Activated T-cell treated with anti-CD3 and anti-CD28 coated beads, Interleukin-2, amount 50 U/mL, for 48 hours (primary cell): ENCODE measurements around the gene SCGB1C1.
A peak's percentile ranks its signal among the peaks of the same experiment; 100 is the strongest.

Experiments used
- DNase-seq, 2 experiments: peaks; one replicate each; pipeline ENCODE4 v3.0.0-alpha.2; 2020

The SCGB1C1 gene

DNA sequence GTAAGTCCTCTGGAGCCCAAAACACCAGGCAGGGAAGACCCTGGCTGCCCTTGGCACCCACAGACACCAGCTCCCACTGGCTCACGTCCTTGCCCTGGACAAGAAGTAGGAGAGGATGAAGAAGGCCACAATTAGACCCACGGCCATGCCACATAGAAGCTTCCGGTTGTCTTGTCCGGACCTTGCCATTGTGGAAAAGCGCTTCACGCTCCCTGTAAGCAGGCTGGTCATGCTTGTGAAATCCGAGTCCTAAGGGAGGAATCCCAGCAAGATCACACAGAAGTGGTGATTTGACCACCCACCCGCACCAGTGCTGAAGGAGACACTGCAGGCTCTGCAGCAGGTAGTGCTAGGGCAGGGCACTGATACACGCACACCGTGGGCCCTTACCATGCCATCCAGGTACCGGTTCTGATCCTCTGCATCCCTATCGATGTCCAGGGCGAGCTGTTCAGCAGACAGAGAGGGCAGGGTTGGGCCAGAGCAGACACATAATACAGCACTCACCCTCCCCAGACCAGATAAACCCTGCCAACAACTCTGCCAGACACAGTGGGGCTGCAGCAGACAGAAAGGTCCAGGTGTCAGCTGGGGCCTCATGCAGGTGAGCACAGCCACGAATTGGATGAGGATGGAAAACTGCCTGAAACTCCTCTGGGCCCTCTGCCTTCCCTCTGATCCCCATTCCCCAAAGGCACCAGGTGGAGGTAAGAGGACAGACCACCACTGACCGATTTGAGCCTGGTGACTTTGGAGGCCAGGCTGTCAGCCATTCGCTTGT, 12.5 kb downstream of the SCGB1C1 start:
- DNase-seq, result peak; percentile 9 to 15

DNA sequence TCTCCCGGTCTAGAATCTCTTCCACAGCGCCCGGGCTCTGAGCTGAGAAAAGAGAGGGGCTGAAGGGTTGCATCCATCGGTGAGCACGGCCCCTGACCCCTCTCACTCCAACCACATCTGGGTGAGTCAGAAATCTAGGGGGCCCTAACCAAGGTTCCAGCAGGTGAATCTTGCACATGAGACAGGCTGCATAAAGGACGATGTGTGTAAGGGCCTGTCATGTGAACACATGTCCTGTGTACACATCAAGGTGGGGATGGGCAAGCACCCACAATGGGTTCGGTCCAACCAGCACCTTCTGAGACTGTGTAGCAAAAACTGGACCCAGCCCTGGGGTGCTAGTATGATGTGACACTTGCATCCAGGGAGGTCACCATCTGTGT, 13.1 kb downstream of the SCGB1C1 start:
- DNase-seq, result peak; percentile 21 to 24

DNA sequence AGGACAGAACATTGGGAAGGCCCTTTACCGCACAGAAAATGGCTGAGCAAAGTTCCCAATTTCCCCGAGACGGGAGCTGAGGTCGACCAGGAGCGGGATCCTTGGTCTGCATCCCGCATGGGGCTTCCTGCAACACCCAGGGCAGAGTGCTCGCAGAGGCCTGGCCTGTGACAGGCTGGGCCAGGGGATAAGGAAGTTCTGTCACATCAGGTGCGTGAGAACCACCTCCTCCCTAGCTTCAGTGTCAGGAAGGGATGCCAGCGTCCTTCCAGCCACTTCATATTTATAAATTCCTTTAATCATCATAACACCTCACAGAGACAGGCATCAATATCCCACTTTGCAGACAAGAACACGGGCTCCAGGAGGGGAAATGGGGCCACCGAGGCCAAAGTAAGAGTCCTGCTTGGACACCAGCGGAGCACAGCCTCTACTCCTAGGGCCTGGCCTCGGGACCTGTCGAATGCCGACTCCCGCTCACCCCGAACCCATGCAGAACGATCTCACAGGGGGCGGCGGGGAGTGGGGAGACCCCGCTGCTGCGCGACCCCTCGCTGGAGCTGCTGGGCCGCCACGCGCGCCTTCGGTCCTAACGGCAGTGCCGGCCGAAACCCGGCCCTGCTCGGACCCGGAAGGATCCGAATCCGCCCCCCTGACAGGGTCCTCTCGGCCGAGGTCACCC, 13.8 kb downstream of the SCGB1C1 start:
- DNase-seq, result peak in 1 of 2 experiments; percentile 44

DNA sequence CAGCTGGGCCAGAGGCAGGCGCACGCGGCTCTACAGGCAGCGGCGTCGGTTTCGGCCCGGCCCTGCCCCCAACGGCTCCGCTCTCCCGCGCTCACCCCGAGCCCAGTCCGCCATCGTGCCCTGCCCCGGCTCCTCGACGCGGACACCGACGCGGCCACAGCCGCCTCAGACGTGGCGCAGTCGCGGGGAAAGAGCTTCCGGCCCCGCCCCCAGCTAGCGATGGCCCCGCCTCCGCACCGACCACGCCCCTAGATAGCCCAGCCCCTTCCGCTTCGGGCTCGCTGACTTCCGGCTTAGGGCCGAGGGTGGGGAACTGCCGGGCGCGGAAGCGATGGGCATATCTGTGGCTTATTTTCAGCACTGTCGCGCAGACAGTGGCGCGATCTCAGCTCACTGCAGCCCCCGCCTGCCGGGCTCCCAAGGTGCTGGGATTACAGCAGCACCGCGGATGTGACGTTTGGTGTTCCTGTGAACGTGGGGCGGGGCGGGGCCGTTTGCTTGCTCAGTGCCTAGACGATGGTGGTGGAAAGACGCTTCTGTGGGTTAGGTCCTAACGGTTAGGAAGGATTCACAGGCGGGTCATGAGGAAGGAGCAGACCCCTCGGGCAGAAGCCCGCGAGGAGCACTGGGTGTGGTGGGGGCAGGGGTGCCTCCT, 14.5 kb downstream of the SCGB1C1 start, which contains the start of the genes BET1L and RIC8A:
BET1L (minus strand) TSS at position 192 of the 655 bp plus-strand sequence; CDS start at position 114, 78 bp downstream.
RIC8A (plus strand) TSS at position 501 of the 655 bp plus-strand sequence. CDS start 1,147 bp downstream, outside the sequence.
- peak; percentile 99 for DNase-seq

DNA sequence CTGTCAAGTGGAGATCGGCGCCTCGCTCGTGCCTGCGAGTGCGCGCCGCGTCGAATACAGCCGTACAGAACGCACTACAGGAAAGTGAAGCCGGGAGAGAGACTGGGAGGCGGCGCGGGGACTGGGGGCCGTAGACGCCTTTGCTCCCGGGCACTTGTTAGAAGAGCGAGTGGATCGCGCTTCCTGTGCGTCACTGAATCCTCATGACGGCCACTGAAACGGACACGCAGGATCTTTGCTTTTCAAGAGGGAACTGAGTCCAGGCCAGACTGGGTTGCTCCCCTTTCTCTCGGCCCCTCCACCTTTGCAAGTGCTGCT, 14.9 kb downstream of the SCGB1C1 start:
- no peak for DNase-seq

DNA sequence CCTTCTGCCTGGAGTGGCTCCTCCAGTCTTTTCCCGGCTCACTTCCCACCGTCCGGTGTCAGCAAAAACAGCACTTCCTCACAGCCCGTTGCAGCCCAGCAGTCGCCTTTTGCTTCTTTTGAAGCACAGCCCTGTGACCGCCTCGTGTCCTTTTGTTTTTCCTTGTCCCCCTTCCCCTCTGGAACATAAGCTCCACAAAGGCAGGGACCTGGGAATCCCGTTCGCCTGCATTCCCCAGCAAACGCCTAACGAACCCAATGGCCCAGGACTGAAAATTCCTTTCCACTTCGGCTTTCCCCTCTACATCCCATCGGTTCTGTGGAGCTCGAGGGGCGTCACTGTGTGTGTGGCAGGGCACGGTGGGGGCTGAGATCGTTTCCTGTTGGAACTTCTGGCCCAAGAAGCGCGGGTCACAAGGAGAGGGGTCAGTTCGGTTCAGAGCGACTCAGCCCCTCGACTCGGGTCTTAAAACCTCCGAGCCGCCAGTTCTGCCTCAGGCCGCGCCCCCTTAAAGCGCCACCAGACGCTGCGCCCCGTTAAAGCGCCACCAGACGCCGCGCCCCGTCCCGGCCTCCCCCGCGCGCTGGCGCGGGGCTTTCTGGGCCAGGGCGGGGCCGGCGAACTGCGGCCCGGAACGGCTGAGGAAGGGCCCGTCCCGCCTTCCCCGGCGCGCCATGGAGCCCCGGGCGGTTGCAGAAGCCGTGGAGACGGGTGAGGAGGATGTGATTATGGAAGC, 15.5 kb downstream of the SCGB1C1 start:
- DNase-seq, result peak; percentile 84 to 89

DNA sequence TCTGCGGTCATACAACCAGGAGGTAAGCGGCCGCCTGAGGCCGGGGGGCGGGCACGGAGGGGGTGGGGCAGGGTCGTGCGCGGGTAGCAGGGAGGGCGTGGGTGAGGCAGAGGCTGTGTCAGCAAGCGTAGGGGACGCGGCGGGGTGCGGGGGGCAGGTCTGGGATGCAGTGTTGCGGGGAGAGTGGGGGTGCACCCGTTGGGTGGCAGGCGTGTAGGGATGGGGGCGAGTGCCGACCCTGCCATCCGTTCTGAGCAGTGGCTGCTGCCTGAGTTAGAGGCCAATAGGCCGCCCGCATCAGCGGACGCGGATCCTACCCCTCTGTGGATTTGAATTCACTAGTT, 16.0 kb downstream of the SCGB1C1 start:
- DNase-seq, result no peak

DNA sequence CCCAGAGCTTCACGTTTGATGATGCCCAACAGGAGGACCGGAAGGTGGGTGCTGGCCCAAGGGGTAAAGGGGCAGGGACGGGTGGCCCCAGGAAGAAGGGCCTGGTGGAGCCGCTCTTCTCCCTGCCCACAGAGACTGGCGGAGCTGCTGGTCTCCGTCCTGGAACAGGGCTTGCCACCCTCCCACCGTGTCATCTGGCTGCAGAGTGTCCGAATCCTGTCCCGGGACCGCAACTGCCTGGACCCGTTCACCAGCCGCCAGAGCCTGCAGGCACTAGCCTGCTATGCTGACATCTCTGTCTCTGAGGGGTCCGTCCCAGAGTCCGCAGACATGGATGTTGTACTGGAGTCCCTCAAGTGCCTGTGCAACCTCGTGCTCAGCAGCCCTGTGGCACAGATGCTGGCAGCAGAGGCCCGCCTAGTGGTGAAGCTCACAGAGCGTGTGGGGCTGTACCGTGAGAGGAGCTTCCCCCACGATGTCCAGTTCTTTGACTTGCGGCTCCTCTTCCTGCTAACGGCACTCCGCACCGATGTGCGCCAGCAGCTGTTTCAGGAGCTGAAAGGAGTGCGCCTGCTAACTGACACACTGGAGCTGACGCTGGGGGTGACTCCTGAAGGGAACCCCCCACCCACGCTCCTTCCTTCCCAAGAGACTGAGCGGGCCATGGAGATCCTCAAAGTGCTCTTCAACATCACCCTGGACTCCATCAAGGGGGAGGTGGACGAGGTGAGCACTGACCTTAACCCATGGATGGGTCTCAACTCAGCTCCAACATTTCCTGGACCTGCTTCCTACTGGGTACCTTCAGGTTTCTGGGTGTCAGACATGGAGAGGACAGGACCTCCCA, 16.6 kb downstream of the SCGB1C1 start:
- no peak for DNase-seq

DNA sequence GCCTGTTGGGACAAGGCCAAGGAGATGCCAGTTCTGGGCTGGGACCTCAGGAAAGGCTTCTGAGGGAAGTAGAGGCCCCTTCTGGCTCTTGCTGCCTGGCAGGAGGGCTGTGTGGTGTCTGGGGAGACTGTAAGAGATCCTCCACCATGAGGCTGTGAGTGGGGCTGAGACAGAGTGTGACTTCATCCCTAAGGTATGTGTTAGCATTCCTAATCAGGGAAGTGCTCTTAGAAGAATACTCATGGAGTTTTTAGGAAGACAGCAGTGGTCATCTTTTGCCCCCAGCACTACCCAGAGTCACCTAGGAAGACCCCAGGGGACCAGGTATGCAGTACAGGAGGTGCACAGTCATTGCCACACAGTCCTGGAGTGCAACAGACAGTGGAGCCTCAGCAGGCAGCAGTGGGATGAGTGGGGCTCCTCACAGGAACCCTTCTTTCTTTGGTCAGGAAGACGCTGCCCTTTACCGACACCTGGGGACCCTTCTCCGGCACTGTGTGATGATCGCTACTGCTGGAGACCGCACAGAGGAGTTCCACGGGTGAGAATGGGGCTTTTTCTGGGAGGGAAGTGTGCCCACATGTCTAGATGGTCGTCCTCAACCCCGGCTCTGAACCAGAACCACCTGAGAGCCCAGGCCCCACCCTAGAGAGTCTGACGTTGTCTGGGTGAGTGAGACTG, 17.4 kb downstream of the SCGB1C1 start:
- DNase-seq, result no peak

DNA sequence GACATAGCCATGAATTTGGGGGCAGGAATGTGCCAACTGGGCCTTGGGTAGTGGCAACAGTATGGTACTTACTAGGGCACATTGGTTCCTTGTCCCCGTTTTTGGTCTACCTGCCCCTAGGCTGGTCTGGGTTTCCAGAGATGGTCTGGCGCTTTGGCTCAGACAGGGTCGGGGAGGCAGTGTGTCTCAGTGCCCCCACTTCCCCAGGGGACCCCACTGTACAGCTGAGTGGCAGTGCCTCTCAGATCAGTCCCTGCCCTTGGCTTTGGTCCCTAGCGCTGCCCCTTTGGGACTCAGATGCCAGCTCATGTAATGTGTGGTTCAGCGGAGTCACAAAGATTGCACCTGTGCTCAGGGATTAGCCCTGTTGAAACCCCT, 17.9 kb downstream of the SCGB1C1 start:
- DNase-seq, result no peak

DNA sequence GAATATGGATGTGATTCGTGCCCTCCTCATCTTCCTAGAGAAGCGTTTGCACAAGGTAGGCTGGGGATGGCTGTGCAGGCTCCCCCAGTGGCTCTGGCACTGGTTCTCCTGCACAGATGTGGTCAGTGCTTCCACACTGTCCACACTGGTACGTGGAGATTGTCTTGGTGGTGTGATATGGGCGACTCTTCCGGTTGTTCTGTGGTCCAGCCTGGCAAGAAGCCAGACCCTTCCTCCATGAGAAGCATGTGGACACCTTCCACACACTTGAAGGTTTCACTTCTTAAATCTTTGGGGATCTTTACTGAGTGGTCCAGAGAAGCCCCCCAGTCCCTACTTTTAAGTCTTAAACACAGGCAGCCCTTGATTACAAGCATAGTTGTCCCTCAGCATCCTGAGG, 18.4 kb downstream of the SCGB1C1 start:
- DNase-seq, result no peak

DNA sequence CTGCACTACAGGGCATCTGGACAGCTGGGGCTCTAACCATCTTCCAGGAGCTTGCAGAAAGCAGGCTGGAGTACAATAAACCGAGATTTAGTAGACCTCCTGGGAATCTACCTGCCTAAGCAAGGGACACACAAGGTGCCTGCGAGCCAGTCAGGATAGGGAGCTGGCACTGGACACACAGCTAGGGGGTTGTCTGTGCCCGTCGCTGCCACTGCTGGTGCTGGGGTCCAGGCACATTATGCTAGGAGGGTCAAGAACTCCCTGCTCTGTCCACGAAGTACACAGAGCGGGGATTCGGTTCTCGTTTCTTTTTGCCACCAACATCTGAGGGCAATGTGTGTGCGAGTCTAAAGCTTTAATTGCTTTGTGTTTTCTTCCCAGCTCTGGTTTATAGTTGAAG, 18.9 kb downstream of the SCGB1C1 start:
- DNase-seq, result no peak

DNA sequence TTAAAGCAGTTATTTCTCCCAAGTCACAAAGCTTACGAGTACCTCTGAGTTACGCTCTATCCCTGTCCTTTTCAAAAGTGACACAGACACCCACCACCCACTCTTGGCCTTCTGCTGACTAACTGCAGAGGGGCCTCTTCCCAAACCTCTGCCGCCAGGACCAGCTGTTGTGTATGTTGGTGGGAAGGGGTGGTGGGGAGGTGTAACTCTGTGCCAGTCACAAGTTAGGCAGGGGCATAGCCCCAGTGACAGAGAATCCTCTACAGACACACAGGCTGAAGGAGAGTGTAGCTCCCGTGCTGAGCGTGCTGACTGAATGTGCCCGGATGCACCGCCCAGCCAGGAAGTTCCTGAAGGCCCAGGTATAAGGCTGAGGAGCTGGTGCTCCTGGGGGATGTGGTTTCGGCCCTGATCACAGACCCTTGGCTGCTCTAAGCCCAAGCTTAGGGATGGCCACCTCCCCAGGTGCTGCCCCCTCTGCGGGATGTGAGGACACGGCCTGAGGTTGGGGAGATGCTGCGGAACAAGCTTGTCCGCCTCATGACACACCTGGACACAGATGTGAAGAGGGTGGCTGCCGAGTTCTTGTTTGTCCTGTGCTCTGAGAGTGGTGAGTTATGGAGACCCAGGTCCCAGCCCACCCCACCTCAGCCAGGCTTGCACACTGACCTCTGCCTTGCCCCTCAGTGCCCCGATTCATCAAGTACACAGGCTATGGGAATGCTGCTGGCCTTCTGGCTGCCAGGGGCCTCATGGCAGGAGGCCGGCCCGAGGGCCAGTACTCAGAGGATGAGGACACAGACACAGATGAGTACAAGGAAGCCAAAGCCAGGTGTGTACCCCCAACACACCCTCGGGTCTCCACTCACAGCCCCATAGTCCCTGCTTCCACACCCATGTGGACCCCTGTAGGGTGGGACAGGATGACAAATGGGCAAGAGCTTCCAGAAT, 19.5 kb downstream of the SCGB1C1 start:
- DNase-seq, result no peak

DNA sequence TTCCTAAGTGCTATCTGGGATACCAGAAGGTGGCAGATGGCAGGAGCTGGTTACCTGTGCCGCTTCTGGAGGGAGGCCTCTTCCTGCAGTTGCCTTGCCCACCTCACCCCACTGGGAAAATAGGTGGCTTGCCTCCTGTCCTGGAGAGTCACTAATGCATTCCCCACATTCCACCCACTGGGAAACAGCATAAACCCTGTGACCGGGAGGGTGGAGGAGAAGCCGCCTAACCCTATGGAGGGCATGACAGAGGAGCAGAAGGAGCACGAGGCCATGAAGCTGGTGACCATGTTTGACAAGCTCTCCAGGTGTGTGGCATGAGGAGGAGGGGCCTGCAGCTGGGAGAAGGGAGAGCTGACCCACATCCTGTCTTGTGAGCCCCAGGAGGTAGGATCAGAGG, 20.2 kb downstream of the SCGB1C1 start:
- no peak for DNase-seq

DNA sequence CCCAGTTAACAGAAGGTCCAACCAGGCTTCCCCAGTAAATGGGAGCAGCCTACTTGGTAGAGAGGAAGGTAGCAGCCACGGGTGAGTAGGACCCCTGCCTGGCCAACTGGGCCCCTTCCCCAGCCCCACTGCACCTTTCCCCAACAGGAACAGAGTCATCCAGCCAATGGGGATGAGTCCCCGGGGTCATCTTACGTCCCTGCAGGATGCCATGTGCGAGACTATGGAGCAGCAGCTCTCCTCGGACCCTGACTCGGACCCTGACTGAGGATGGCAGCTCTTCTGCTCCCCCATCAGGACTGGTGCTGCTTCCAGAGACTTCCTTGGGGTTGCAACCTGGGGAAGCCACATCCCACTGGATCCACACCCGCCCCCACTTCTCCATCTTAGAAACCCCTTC, 21.2 kb downstream of the SCGB1C1 start:
- no peak for DNase-seq

DNA sequence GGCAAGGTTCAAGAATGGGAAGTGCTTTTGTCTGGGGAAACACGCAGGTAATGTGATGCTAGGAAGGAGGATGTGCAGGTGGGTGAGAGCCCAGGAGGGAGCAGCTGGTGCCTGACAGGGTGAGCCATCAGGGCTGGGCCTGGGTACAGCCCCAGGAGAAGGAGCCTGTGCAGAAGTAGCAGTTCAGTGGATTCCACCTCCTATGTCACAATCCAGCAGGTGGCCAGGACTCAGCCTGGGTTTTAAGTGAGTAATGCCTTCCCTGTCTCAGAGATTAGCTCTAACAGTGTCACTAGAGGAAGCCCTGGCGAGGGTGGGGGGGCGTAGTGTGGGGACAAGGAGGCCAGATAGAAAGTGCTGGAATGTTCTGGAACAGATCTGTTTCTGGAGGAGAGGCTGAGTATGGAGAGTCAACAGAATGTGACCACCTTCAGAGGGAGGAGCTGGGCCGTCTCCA, 22.7 kb downstream of the SCGB1C1 start:
- no peak for DNase-seq

DNA sequence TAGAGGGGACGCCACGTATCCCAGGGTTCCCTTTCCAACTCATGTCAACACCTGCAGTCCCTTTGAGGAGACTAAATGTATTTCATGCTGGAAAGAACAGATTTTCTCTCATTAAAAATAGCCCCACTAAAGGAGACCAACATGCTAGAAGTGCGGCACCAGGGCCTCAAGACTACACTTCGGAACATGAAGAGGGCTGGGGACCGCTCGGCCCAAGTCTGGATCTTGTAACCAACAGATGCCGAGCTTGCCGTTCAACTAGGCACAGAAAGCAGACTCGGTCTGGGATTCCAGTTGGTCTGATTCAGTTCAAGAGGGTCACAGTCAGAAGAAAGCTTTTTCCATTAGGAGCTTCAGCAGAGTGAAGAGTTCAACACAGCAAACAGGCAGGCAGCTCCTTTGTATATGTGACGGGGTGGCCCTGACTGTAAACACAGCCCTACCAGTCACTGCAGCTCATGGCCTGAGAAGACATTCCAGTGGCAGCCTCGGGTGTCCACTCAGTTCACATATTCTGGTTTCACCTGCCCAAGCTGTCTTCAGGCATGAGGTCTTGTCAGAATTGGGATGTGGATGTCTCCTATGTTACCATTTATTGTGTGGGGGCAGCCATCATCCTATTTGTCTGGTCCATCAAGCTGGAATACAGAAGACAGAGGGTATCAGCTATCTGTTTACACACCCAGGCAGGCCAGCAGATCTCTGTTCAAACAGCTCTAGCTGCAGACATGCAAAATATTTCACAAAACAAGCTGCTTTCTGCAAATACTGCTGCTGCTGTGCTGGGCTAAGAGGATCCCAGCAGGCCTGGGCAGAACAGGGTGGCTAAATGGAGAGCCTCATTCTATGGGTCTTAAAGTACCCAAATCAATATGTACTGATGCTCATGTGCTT, 23.4 kb downstream of the SCGB1C1 start:
- DNase-seq, result no peak

DNA sequence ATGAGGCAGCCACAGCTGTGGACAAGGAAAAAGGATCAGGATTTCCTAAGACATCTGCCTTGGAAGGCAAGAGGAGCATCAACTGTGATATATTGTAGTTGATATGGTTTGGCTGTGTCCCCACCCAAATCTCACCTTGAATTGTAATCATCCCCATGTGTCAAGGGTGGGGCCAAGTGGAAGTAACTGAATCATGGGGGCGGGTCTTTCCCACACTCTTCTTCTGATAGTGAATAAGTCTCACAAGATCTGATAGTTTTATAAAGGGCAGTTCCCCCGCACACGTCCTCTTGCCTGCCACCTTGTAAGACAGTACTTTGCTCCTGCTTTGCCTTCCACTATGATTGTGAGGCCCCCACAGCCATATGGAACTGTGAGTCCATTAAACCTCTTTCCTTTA, 24.8 kb downstream of the SCGB1C1 start:
- no peak for DNase-seq

DNA sequence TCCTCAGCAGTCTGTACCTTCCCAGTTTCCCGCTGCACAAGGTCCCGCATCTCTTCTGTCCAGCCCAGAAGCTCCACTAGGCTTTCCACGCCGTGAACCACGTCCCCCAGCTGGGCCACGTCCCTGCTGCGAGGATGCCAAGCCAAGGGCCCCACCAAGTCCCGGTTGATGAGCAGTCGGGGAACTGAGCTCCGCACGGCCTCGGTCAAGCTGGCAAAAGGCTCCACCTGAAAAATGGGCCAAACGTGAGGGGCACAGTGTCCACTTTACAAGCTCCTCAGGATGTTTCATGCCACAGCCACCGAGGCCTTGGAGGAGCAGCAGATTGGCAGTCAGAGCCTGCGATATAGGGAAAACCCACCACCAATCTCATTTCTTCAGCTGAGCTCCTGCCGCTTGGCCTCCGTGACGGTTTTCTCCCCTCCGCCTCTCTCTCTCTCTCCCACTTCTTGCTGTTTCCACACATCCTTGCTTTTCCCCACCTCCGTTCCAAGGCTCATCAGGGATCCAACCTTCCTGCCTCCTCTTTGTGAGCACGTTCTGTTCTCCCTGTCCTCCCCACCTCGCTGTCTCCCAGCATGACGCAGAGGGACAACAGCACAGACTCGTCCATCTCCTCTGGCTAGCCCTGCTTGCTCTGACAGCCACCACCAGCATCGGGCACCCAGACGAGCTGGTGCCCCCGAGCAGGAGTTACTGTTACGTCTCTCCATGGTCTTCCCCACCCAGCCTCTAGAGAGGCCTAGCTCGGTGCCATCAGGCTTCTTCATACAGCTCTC, 26.1 kb downstream of the SCGB1C1 start:
- DNase-seq, result no peak
